WERI-Rb-1 (cell line): ENCODE measurements around the gene TDRD7.

Source experiments
- DNase-seq: peaks from one replicate; pipeline ENCODE4 v3.0.0-alpha.2; 2020
- H3K27ac ChIP-seq: fragments of 250-450 bp; sonication (Bioruptor Pico); 2 replicates; pipeline ENCODE4 v1.5.1; 2020; ENCODE audit warnings: mild to moderate bottlenecking, moderate library complexity
- H3K27me3 ChIP-seq: fragments of 250-450 bp; sonication (Bioruptor Pico); 2 replicates; pipeline ENCODE4 v1.5.1; 2021; ENCODE audit warnings: mild to moderate bottlenecking, low read depth, moderate library complexity; ENCODE audit not compliant: insufficient read depth, severe bottlenecking
- H3K36me3 ChIP-seq: fragments of 250-450 bp; sonication (Bioruptor Pico); 2 replicates; pipeline ENCODE4 v1.5.1; 2020; ENCODE audit warnings: mild to moderate bottlenecking, moderate library complexity
- H3K4me3 ChIP-seq: 2 replicates; pipeline ENCODE4 v1.5.1; 2011; ENCODE audit warnings: low read depth, mild to moderate bottlenecking, control low read depth, low read length
- H3K9me3 ChIP-seq: fragments of 250-450 bp; sonication (Bioruptor Pico); 2 replicates; pipeline ENCODE4 v1.5.1; 2021; ENCODE audit warnings: mild to moderate bottlenecking, moderate library complexity; ENCODE audit not compliant: severe bottlenecking
- TF ChIP-seq, protein P1 (sequence below): IDR thresholded peaks from 2 replicates; pipeline ENCODE4 v1.5.1; 2011; ENCODE audit warnings: low read depth, mild to moderate bottlenecking, control low read depth, inconsistent platforms, low read length

The TDRD7 gene

DNA sequence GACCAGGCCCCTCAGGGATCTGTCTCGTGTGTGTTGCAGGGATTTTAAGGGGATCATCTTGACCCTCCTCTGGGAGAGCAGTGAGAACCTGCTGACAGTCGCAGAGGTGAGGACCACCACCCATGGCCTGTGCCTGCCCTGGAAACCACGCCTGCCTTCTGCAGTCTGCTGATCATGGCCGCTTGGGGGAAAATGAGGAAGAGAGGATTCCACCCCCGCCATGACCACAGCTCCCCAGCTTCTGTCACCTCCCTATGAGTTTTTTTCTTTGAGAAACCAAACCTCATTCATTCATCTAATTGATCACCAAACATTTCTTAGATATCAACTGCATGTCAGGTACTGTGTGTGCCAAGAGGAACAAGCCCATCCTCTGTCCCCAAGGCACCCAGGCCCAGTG, 46.3 kb upstream of the TDRD7 start:
- H3K4me3 ChIP-seq = no peak overlapping the region
- TF ChIP-seq, protein P1, sequence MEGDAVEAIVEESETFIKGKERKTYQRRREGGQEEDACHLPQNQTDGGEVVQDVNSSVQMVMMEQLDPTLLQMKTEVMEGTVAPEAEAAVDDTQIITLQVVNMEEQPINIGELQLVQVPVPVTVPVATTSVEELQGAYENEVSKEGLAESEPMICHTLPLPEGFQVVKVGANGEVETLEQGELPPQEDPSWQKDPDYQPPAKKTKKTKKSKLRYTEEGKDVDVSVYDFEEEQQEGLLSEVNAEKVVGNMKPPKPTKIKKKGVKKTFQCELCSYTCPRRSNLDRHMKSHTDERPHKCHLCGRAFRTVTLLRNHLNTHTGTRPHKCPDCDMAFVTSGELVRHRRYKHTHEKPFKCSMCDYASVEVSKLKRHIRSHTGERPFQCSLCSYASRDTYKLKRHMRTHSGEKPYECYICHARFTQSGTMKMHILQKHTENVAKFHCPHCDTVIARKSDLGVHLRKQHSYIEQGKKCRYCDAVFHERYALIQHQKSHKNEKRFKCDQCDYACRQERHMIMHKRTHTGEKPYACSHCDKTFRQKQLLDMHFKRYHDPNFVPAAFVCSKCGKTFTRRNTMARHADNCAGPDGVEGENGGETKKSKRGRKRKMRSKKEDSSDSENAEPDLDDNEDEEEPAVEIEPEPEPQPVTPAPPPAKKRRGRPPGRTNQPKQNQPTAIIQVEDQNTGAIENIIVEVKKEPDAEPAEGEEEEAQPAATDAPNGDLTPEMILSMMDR = no peak
- peak overlapping the region; percentile 68 for H3K27ac ChIP-seq
- DNase-seq = no peak
- peaks cover 24% of the 10 kb centered on the region for H3K9me3 ChIP-seq
- H3K36me3 ChIP-seq = peaks cover 33% of the 10 kb centered on the region
- H3K27me3 ChIP-seq = no peaks in the 10 kb centered on the region

DNA sequence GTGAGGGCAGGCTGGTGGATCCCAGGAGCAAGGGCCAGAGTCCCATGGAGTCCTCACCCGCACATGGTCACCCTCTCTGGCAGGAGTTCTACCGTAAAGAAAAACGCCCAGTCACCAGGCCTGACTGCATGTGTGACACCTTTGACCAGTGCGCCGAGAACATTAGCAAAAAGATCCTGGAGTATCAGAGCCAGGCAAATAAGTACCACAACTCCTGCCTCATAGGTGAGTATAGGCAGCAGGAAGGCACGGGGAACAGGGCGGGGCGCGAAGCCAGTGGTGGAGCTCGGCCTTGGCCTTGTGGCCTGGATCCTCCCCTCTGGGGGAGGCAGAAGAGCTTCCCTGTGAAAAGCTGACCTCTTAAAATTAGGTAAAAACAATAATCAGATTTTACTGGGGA, 45.4 kb upstream of the TDRD7 start:
- Histone ChIP-seq H3K9me3 (peaks cover 25% of the 10 kb centered on the region), H3K4me3 (no peak overlapping the region), H3K27ac (peak overlapping the region; percentile 68), H3K36me3 (peaks cover 38% of the 10 kb centered on the region), H3K27me3 (no peaks in the 10 kb centered on the region)
- TF ChIP-seq, protein P1 = no peak
- DNase-seq = no peak

DNA sequence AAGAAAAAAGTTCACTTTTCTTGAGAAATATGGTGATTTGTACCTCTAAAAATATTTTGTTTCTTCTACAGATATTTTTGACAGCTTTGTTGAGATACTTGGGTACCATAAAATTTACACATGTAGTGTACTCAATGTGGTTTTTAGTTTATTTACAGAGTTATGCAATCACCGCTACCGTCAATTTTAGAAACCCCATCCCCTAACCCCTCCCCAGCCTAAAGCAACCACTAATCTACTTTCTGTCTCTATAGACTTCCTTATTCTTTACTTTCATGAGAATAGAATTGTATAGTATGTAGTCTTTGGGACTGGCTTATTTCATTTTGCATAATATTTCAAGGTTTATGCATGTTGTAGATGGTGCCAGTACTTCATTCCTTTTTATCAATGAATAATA, 45.0 kb upstream of the TDRD7 start:
- Histone ChIP-seq H3K9me3 (peaks cover 25% of the 10 kb centered on the region), H3K27ac (no peak overlapping the region), H3K4me3 (no peak overlapping the region), H3K27me3 (no peaks in the 10 kb centered on the region), H3K36me3 (peaks cover 42% of the 10 kb centered on the region)
- DNase-seq = no peak
- TF ChIP-seq, protein P1 = no peak

DNA sequence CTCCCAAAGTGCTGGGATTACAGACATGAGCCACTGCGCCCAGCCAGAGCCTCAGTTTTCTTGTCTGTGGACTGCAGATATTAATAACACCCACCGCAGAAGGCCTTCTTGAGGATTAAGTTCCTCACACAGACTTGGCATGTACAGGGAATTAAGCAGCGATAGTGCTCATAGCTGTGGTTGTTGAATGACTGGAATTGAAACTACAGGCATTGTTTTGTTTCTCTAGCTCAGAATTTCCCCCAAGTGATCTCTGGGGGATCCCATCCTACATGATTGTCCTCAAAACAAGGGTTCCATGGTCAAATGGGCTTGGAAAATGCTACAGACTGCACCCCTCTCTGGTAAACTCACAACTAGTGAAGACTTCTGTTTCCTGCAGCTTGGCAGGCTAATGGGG, 44.2 kb upstream of the TDRD7 start:
- DNase-seq = no peak
- Histone ChIP-seq H3K27me3 (no peaks in the 10 kb centered on the region), H3K4me3 (no peak overlapping the region), H3K9me3 (peaks cover 25% of the 10 kb centered on the region), H3K27ac (no peak overlapping the region), H3K36me3 (peaks cover 41% of the 10 kb centered on the region)
- TF ChIP-seq, protein P1 = no peak

DNA sequence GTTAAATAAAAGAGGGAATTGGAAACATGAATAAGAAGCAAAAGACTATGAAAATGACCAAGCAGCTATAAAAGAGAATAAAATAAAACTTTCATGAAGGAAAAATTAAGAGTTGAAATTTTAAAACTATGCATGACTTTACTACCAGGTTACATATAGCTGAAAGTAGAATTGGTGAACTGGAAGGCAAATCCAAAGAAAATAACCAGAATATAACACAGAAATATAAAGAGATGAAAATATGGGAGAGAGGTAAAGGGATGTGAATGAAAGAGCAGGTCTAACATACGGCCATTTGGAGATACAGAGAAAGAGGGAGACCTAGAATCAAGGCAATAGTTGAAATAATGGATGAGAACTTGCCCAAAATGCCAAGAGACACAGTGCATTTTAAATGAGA, 42.9 kb upstream of the TDRD7 start:
- no peak for DNase-seq
- no peak overlapping the region for H3K27ac ChIP-seq
- H3K9me3 ChIP-seq = peaks cover 25% of the 10 kb centered on the region
- H3K36me3 ChIP-seq = peaks cover 40% of the 10 kb centered on the region
- TF ChIP-seq, protein P1 = no peak
- no peaks in the 10 kb centered on the region for H3K27me3 ChIP-seq
- H3K4me3 ChIP-seq = no peak overlapping the region

DNA sequence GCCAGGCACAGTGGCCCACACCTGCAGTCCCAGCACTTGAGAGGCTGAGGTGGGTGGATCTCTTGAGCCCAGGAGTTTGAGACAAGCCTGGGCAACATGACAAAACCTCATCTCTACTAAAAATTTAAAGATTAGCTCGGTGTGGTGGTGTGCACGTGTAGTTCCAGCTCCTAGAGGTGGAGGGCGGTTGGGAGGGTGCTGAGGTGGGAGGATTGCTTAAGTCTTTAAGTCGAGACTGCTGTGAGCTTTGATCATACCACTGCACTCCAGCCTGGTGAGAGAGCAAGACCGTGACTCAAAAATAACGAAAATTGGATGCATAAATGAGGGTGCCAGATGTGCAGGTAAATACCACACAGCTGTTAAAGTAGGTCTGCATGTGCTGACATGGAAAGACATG, 39.3 kb upstream of the TDRD7 start:
- Histone ChIP-seq H3K27me3 (no peaks in the 10 kb centered on the region), H3K36me3 (peaks cover 32% of the 10 kb centered on the region), H3K4me3 (no peak overlapping the region), H3K27ac (no peak overlapping the region), H3K9me3 (peaks cover 23% of the 10 kb centered on the region)
- TF ChIP-seq, protein P1 = 0 out of 2 replicates have a peak, but pooled peaks have one; percentile 21
- DNase-seq = no peak
